Osteocyte (in vitro differentiated cells): ENCODE results near the gene TMEM147. TPM values are rescaled to one million over a fixed set of nuclear protein-coding genes. Genes with fewer than 3 reads are reported as not detected.
"Not testable (repeated sequence)": the region's sequence is repeated elsewhere in the genome, so short reads cannot be mapped to it uniquely, and the experiment has no call there.

Experiments
- DNase-seq: peaks from one replicate; pipeline ENCODE4 v3.0.0; 2021; ENCODE audit warnings: mixed read lengths; ENCODE audit not compliant: unreplicated experiment; ENCODE audit errors: extremely low spot score
- H3K27ac Mint-ChIP-seq: one replicate; pipeline ENCODE4 v1.8.0; 2021; ENCODE audit warnings: mild to moderate bottlenecking, mixed read lengths; ENCODE audit not compliant: unreplicated experiment
- H3K27me3 Mint-ChIP-seq: one replicate; pipeline ENCODE4 v1.8.0; 2021; ENCODE audit warnings: mixed read lengths; ENCODE audit not compliant: unreplicated experiment
- H3K36me3 Mint-ChIP-seq: one replicate; pipeline ENCODE4 v1.8.0; 2021; ENCODE audit warnings: mixed read lengths; ENCODE audit not compliant: unreplicated experiment
- H3K4me1 Mint-ChIP-seq: one replicate; pipeline ENCODE4 v1.8.0; 2021; ENCODE audit warnings: mixed read lengths; ENCODE audit not compliant: unreplicated experiment
- H3K4me3 Mint-ChIP-seq: one replicate; pipeline ENCODE4 v1.8.0; 2021; ENCODE audit warnings: mild to moderate bottlenecking, moderate library complexity, mixed read lengths; ENCODE audit not compliant: unreplicated experiment
- H3K9me3 Mint-ChIP-seq: one replicate; pipeline ENCODE4 v1.8.0; 2021; ENCODE audit warnings: mixed read lengths; ENCODE audit not compliant: unreplicated experiment
- total RNA-seq: library from RNA; stranded (reverse); gene quantifications from 2 replicates; pipeline ENCODE4 v1.2.1, GENCODE V29; 2021
- TF ChIP-seq, protein P1 (sequence below): fragments of 200-600 bp; sonication (generic); IDR thresholded peaks from 2 replicates; pipeline ENCODE4 v1.5.0; 2021; ENCODE audit warnings: antibody characterized with exemption, mild to moderate bottlenecking, moderate library complexity

TMEM147 gene
- total RNA-seq, 1 donor from 2014 or later, result 110 TPM

DNA sequence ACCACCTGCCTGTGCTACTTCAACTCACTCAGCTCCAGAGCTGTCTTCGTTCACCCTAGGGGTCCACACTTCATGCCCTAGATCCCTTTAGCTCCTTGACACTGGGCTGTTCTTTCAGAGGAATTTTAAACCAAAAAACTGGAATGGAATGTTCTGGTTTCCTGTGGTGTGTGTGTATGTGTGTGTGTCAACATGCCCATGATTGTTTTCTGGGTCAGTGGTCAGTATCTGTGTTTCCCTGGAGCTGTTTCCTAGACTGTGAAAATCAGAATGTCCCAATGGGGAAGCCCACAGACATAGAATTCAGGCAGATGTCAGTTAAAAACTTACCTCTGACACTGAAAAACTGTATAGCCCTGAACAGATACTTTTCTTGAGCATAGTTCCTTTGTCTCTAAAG is 41.9 kb downstream of the TMEM147 start:
- no peaks in the 10 kb centered on the region for H3K36me3 Mint-ChIP-seq
- DNase-seq, result no peak

DNA sequence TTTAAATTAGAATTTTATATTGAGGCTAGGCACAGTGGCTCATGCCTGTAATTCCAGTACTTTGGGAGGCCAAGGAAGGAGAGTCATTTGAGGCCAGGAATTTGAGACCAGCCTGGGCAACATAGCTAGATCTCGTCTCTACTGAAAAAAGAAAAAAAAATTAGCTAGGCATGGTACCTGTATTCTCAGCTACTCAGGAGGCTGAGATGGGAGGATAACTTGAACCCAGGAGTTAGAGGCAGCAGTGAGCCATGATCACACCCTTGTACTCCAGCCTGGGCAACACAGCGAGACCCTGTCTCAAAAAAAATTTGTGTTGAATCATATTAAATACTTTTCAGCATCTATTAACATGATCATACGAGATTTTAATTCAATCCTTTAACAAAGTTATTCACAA is 45.4 kb downstream of the TMEM147 start:
- Mint-ChIP-seq H3K4me3 (no peak overlapping the region), H3K4me1 (peaks cover 3% of the 10 kb centered on the region), H3K9me3 (no peaks in the 10 kb centered on the region), H3K36me3 (no peaks in the 10 kb centered on the region), H3K27me3 (peaks cover 13% of the 10 kb centered on the region), H3K27ac (no peak overlapping the region)
- TF ChIP-seq, protein P1, sequence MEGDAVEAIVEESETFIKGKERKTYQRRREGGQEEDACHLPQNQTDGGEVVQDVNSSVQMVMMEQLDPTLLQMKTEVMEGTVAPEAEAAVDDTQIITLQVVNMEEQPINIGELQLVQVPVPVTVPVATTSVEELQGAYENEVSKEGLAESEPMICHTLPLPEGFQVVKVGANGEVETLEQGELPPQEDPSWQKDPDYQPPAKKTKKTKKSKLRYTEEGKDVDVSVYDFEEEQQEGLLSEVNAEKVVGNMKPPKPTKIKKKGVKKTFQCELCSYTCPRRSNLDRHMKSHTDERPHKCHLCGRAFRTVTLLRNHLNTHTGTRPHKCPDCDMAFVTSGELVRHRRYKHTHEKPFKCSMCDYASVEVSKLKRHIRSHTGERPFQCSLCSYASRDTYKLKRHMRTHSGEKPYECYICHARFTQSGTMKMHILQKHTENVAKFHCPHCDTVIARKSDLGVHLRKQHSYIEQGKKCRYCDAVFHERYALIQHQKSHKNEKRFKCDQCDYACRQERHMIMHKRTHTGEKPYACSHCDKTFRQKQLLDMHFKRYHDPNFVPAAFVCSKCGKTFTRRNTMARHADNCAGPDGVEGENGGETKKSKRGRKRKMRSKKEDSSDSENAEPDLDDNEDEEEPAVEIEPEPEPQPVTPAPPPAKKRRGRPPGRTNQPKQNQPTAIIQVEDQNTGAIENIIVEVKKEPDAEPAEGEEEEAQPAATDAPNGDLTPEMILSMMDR, result no peak
- no peak for DNase-seq

More for the DNA sequence above, 41.9 kb downstream of the TMEM147 start:
- H3K4me1 Mint-ChIP-seq, result peaks cover 3% of the 10 kb centered on the region
- H3K27ac Mint-ChIP-seq, result no peak overlapping the region
- TF ChIP-seq, protein P1, result no peak
- no peak overlapping the region for H3K4me3 Mint-ChIP-seq
- no peaks in the 10 kb centered on the region for H3K9me3 Mint-ChIP-seq
- H3K27me3 Mint-ChIP-seq, result peaks cover 24% of the 10 kb centered on the region

DNA sequence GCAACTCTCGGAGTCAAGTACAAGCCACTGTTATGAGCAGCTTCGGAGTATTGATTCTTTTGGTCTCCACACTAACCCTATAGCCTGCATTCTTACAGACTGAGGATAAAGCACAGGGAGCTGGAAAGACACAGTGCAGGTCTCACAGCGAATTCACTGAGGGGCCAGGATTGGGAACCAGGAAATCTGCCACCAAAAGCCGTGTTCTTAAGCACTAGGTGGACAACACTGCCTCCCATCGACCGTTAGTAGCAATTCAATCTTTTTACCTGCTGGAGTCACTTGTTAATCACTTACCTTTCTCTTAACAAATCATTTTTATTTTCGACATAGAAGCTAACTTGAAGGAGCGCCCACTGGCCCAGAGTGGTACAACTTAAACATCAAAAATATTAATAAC is 46.8 kb downstream of the TMEM147 start:
- Mint-ChIP-seq H3K27ac (no peak overlapping the region), H3K4me1 (peaks cover 3% of the 10 kb centered on the region), H3K9me3 (no peaks in the 10 kb centered on the region), H3K27me3 (peaks cover 10% of the 10 kb centered on the region), H3K36me3 (no peaks in the 10 kb centered on the region), H3K4me3 (no peak overlapping the region)
- TF ChIP-seq, protein P1, result peak; percentile 50
- no peak for DNase-seq

DNA sequence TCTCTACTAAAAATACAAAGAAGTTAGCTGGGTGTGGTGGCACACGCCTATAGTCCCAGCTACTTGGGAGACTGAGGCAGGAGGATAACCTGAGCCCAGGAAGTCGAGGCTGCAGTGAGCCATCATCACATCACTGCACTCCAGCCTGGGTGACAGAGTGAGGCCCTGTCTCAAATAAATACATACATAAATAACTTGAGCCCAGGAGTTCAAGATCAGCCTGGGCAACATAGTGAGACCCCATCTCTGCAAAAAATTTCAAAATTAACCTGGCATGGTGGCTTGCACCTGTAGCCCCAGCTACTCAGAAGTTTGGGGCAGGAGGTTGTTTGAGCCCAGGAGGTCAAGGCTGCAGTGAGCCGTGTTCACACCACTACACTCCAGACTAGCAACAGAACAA is 49.6 kb downstream of the TMEM147 start:
- not testable (repeated sequence) for H3K27ac Mint-ChIP-seq, H3K27me3 Mint-ChIP-seq, H3K9me3 Mint-ChIP-seq, DNase-seq, H3K4me3 Mint-ChIP-seq, H3K4me1 Mint-ChIP-seq, H3K36me3 Mint-ChIP-seq

DNA sequence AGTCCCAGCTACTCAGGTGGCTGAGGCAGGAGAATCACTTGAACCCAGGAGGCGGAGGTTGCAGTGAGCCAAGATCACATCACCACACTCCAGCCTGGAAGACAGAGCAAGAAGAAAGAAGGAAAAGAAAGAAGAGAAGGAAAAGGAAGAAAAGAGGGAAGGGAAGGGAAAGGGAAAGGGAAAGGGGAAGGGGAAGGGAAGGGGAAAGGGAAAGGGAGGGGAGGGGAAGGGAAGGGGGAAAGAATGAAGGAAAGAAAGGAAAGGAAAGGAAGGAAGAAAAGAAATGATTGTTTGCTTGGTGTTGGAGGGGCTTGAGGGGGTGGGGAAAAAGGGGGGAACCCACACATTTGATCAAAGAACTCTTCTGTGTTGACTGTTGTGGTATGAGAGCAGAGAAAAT is 50.5 kb downstream of the TMEM147 start:
- H3K27ac Mint-ChIP-seq, result no peak overlapping the region
- no peak for DNase-seq
- H3K27me3 Mint-ChIP-seq, result peaks cover 8% of the 10 kb centered on the region
- H3K9me3 Mint-ChIP-seq, result no peaks in the 10 kb centered on the region
- H3K4me1 Mint-ChIP-seq, result peaks cover 1% of the 10 kb centered on the region
- no peaks in the 10 kb centered on the region for H3K36me3 Mint-ChIP-seq
- TF ChIP-seq, protein P1, result no peak
- H3K4me3 Mint-ChIP-seq, result no peak overlapping the region
